ENCODE data around the gene NFS1. TPM values are rescaled to one million over a fixed set of nuclear protein-coding genes. Genes with fewer than 3 reads are reported as not detected.
A peak's percentile ranks its signal among the peaks of the same experiment; 100 is the strongest.

The NFS1 gene
- total RNA-seq, 2 donors from 2014 or later = 17.0 to 30.9 TPM

GRCh38 chr20:35635652-35636051 lies 63.5 kb downstream of the NFS1 start:
- Histone ChIP-seq H3K4me1 (ENCODE audit: control insufficient read depth, insufficient read depth, low read length) (no peaks in the 10 kb centered on the region), H3K4me3 (ENCODE audit: low read length) (no peak overlapping the region), H3K27me3 (ENCODE audit: control insufficient read depth, insufficient read depth, low read length, poor library complexity, severe bottlenecking) (no peaks in the 10 kb centered on the region), H3K27ac (ENCODE audit: low read depth, low read length) (peak overlapping the region; percentile 9), H3K9me3 (ENCODE audit: control insufficient read depth, low read length) (no peaks in the 10 kb centered on the region), H3K9ac (ENCODE audit: extremely low read depth, low read length, poor library complexity, severe bottlenecking) (no peak overlapping the region), H3K36me3 (ENCODE audit: control insufficient read depth, insufficient read depth, low read length) (peaks cover 27% of the 10 kb centered on the region)
- 90 to 94% methylated on average over 2 to 4 of the region's 4 CpGs for WGBS, 2 experiments (ENCODE audit: insufficient coverage in 1 of 2, insufficient read length in 1 of 2)
- H3K27me3 Mint-ChIP-seq (ENCODE audit: insufficient read depth) = no peaks in the 10 kb centered on the region
- no peaks in the 10 kb centered on the region for H3K9me3 Mint-ChIP-seq
- peak overlapping the region; percentile 38 for H3K27ac Mint-ChIP-seq
- H3K4me1 Mint-ChIP-seq = peaks cover 17% of the 10 kb centered on the region
- DNase-seq = no peak
- no peak for TF ChIP-seq CTCF (conservative IDR thresholded peaks at IDR 0.05)
- H3K36me3 Mint-ChIP-seq (ENCODE audit: low read depth) = peaks cover 17% of the 10 kb centered on the region
- no peak overlapping the region for H3K4me3 Mint-ChIP-seq

- Histone ChIP-seq H3K9ac (ENCODE audit: extremely low read depth, low read length, poor library complexity, severe bottlenecking) (no peak overlapping the region), H3K9me3 (ENCODE audit: control insufficient read depth, low read length) (no peaks in the 10 kb centered on the region), H3K27ac (ENCODE audit: low read depth, low read length) (no peak overlapping the region), H3K4me3 (ENCODE audit: low read length) (no peak overlapping the region), H3K36me3 (ENCODE audit: control insufficient read depth, insufficient read depth, low read length) (peaks cover 54% of the 10 kb centered on the region), H3K4me1 (ENCODE audit: control insufficient read depth, insufficient read depth, low read length) (no peaks in the 10 kb centered on the region), H3K27me3 (ENCODE audit: control insufficient read depth, insufficient read depth, low read length, poor library complexity, severe bottlenecking) (no peaks in the 10 kb centered on the region)
- Mint-ChIP-seq H3K27me3 (ENCODE audit: insufficient read depth) (no peaks in the 10 kb centered on the region), H3K4me3 (no peak overlapping the region), H3K27ac (peak overlapping the region; percentile 60), H3K36me3 (ENCODE audit: low read depth) (peaks cover 38% of the 10 kb centered on the region), H3K4me1 (peaks cover 4% of the 10 kb centered on the region), H3K9me3 (no peaks in the 10 kb centered on the region)
- TF ChIP-seq CTCF (conservative IDR thresholded peaks at IDR 0.05) = no peak
- no peak for DNase-seq
- WGBS, 2 experiments (ENCODE audit: insufficient coverage in 1 of 2, insufficient read length in 1 of 2) = 96 to 100% methylated on average over 3 to 13 of the region's 13 CpGs
Observed at GRCh38 chr20:35632539-35633115, 66.5 kb downstream of the NFS1 start.

GRCh38 chr20:35630636-35631035 lies 68.5 kb downstream of the NFS1 start:
- no peaks in the 10 kb centered on the region for H3K27me3 ChIP-seq (ENCODE audit: control insufficient read depth, insufficient read depth, low read length, poor library complexity, severe bottlenecking)
- WGBS, 2 experiments (ENCODE audit: insufficient coverage in 1 of 2, insufficient read length in 1 of 2) = 96 to 100% methylated on average over 3 to 4 of the region's 4 CpGs
- no peaks in the 10 kb centered on the region for H3K9me3 Mint-ChIP-seq
- no peak for TF ChIP-seq CTCF (conservative IDR thresholded peaks at IDR 0.05)
- peaks cover 71% of the 10 kb centered on the region for H3K36me3 ChIP-seq (ENCODE audit: control insufficient read depth, insufficient read depth, low read length)
- no peak overlapping the region for H3K4me3 ChIP-seq (ENCODE audit: low read length)
- no peaks in the 10 kb centered on the region for H3K4me1 Mint-ChIP-seq
- H3K9ac ChIP-seq (ENCODE audit: extremely low read depth, low read length, poor library complexity, severe bottlenecking) = no peak overlapping the region
- no peak for DNase-seq
- no peaks in the 10 kb centered on the region for H3K4me1 ChIP-seq (ENCODE audit: control insufficient read depth, insufficient read depth, low read length)
- H3K36me3 Mint-ChIP-seq (ENCODE audit: low read depth) = peaks cover 55% of the 10 kb centered on the region
- no peak overlapping the region for H3K4me3 Mint-ChIP-seq
- H3K27me3 Mint-ChIP-seq (ENCODE audit: insufficient read depth) = no peaks in the 10 kb centered on the region
- no peaks in the 10 kb centered on the region for H3K9me3 ChIP-seq (ENCODE audit: control insufficient read depth, low read length)
- no peak overlapping the region for H3K27ac ChIP-seq (ENCODE audit: low read depth, low read length)
- H3K27ac Mint-ChIP-seq = no peak overlapping the region

Data from endodermal cell (in vitro differentiated cells).